ENCODE results near the gene BSND.
A peak's percentile ranks its signal among the peaks of the same experiment; 100 is the strongest.
"Not testable (repeated sequence)": the region's sequence is repeated elsewhere in the genome, so short reads cannot be mapped to it uniquely, and the experiment has no call there.

Gene BSND

GRCh38 chr1:55018395-55018794 is 19.7 kb downstream of the BSND start:
- no peak for DNase-seq (ENCODE audit: low read depth)

DNA sequence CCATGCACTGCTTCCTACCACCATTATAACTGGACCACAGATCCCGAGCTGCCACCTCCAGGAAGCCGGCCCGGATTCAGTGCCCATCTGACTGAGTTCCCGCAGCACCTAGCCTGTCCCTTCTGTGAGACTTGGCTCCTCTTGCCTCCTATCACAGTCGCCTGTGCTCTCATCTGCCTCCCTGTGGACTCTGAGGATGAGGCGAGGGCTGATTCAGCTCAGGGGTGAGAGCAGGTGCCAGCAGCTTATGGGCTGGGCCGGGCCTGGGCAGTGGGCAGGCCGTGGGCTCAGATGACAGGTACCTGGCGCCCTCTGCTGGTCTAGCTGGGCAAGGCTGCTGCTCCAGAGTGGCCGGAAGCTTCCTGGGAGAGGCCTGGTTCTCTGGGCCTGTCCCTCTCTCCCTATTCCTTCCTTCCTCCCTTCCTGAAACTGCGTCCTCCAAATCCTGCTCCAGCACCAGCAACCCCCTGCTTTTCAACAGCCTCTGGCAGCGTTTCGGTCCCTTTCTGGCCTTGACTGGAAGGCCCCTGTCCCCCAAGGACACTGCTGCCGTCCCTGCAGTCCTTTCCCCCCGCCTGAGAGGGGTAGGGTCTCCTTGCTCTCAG is 23.3 kb downstream of the BSND start:
- DNase-seq (ENCODE audit: low read depth) = peak; percentile 24

DNA sequence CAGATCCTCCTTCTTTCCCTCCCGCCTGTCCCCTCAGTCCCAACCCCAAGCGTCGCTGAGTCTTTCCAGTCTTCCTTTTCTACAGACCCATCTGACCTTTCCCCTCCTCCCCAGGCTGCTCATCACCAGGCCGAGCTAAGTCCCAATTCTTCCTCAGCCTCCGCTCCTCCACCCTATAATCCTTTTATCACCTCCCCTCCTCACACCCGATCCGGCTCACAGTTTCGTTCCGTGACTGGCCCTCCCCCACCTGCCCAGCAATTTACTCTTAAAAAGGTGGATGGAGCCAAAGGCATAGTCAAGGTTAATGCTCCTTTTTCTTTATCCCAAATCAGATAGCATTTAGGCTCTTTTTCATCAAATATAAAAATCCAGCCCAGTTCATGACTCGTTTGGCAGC is 25.4 kb downstream of the BSND start:
- DNase-seq (ENCODE audit: low read depth) = not testable (repeated sequence)

GRCh38 chr1:55026682-55027081 is 27.9 kb downstream of the BSND start:
- not testable (repeated sequence) for DNase-seq (ENCODE audit: low read depth)

DNA sequence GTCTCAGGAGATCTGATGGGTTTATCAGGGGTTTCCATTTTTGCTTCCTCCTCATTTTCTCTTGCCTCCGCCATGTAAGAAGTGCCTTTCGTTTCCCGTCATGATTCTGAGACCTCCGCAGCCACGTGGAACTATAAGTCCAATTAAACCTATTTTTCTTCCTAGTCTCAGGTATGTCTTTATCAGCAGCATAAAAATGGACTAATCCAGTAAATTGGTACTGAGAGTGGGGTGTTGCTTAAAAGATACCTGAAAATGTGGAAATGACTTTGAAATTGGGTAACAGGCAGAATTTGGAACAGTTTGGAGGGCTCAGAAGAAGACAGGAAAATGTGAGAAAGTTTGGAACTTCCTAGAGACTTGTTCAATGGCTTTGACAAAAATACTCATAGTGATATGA is 32.4 kb downstream of the BSND start:
- not testable (repeated sequence) for DNase-seq (ENCODE audit: low read depth)

DNA sequence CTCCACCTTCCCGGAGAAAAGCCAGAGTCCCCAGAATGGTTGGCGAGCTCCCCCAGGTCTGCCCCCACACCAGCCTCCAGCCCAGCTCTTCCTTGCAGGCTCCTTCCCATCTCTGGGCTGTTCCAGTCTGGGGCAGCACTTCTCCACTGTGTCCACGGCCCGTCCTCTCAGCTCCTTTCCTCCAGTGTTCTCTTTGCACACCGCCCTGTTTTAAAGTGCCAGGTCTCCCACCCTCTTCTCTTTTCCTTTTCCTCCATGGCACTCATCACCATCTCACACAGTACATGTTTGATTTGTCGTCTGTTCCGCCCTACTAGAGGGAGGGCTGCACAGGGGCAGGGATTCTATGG is 34.5 kb downstream of the BSND start:
- DNase-seq (ENCODE audit: low read depth) = no peak

DNA sequence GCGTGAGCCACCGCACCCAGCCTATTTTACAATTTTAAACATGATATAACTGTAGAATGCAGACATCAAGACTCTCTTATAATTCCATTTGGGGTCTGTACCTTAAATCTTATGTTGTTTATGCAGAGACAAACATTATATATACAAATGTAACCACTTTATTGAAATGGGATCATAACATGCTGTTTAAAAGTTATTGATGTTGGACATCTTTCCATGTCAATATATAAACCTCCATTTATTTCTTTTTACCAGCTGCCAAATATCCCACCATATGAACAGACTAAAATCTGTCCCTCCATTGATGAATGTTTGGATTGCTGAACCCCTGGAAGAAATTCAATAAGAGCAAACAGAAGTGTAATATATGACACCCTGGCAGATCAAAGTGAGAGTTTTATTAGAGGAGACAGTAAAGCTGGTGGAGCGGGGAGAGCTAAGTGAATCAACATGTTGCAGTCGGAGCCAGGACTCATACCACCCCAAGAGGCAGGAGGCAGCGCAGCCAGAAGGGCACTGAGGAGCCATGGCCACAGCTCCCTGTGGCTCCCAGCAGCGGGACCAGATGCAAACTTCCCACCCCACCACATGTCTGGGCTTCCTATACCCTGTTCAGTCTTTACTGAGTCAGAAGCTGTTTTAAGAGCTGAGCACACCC is 35.9 kb downstream of the BSND start:
- no peak for DNase-seq (ENCODE audit: low read depth)

- DNase-seq (ENCODE audit: low read depth) = no peak
Observed at GRCh38 chr1:55035904-55036303, 37.2 kb downstream of the BSND start.

- no peak for DNase-seq (ENCODE audit: low read depth)
Observed at GRCh38 chr1:55037733-55038551, 39.2 kb downstream of the BSND start.

DNA sequence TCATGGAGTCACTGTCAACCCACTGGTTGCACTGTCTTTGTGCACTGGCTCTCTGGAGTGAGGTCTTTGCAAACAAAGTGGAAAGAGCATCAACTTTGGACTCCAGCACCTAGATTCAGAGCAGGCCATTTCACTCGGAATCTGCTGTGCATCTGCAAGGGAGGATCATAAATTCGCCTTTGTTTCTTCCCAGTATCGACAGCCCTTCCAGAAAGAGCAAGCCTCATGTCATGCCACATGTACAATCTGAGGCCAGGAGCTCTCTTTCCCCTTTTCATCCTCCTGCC is 39.8 kb downstream of the BSND start:
- no peak for DNase-seq (ENCODE audit: low read depth)

DNA sequence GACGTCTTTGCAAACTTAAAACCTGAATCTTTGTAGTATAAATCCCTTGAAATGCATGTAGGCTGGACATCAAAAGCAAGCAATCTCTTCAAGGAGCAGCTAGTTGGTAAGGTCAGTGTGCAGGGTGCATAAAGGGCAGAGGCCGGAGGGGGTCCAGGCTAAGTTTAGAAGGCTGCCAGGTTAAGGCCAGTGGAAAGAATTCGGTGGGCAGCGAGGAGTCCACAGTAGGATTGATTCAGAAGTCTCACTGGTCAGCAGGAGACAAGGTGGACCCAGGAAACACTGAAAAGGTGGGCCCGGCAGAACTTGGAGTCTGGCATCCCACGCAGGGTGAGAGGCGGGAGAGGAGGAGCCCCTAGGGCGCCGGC is 40.2 kb downstream of the BSND start:
- no peak for DNase-seq (ENCODE audit: low read depth)

DNA sequence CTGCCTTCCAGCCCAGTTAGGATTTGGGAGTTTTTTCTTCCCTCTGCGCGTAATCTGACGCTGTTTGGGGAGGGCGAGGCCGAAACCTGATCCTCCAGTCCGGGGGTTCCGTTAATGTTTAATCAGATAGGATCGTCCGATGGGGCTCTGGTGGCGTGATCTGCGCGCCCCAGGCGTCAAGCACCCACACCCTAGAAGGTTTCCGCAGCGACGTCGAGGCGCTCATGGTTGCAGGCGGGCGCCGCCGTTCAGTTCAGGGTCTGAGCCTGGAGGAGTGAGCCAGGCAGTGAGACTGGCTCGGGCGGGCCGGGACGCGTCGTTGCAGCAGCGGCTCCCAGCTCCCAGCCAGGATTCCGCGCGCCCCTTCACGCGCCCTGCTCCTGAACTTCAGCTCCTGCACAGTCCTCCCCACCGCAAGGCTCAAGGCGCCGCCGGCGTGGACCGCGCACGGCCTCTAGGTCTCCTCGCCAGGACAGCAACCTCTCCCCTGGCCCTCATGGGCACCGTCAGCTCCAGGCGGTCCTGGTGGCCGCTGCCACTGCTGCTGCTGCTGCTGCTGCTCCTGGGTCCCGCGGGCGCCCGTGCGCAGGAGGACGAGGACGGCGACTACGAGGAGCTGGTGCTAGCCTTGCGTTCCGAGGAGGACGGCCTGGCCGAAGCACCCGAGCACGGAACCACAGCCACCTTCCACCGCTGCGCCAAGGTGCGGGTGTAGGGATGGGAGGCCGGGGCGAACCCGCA is 40.8 kb downstream of the BSND start, which contains the start of gene PCSK9:
Gene PCSK9, plus strand, starts transcription at position 207 of the 741 bp plus-strand sequence. Its CDS starts 290 bp downstream, at position 497.
- no peak for DNase-seq (ENCODE audit: low read depth)

- no peak for DNase-seq (ENCODE audit: low read depth)
Observed at GRCh38 chr1:55040083-55040932, 41.6 kb downstream of the BSND start.

GRCh38 chr1:55040933-55041494 is 42.3 kb downstream of the BSND start:
- no peak for DNase-seq (ENCODE audit: low read depth)

GRCh38 chr1:55041613-55042012 is 42.9 kb downstream of the BSND start:
- no peak for DNase-seq (ENCODE audit: low read depth)

GRCh38 chr1:55043011-55043410 is 44.3 kb downstream of the BSND start:
- DNase-seq (ENCODE audit: low read depth) = no peak

DNA sequence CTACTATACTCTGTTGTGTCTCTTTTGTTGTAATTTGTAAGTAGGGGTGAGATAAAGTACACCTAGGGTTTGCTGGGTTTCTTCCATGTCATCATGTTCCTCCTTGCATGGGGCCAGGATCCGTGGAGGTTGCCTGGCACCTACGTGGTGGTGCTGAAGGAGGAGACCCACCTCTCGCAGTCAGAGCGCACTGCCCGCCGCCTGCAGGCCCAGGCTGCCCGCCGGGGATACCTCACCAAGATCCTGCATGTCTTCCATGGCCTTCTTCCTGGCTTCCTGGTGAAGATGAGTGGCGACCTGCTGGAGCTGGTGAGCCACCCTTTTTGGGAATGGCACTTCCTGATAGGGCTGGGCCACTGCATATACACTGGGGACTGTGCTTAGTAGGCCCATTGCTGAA is 45.0 kb downstream of the BSND start:
- no peak for DNase-seq (ENCODE audit: low read depth)

GRCh38 chr1:55044617-55045397 is 46.1 kb downstream of the BSND start:
- no peak for DNase-seq (ENCODE audit: low read depth)

DNA sequence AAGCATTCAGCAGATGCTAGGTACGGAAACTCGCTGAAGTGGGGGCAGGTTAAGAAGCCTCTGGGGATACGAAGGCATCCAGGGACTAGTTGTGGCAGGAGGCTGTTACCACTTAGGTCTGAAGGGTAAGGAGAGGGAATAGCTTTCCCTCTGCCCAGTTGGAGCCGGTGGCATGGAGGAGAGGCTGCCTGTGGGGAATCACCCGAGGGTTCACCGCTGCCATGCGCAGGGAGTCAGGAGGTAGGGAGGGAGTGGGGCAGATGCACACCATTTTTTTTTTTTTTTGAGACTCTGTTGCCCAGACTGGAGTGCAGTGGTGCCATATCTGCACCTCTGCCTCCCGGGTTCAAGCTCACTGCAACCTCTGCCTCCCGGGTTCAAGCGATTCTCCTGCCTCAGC is 46.7 kb downstream of the BSND start:
- no peak for DNase-seq (ENCODE audit: low read depth)

GRCh38 chr1:55046871-55047270 is 48.1 kb downstream of the BSND start:
- DNase-seq (ENCODE audit: low read depth) = no peak

- no peak for DNase-seq (ENCODE audit: low read depth)
Observed at GRCh38 chr1:55047611-55048010, 48.9 kb downstream of the BSND start.
